T47D (cell line): Measurements from ENCODE around the gene GAS6.
"Not testable (repeated sequence)": the region's sequence is repeated elsewhere in the genome, so short reads cannot be mapped to it uniquely, and the experiment has no call there.

Experiments
- DNase-seq, 2 experiments: peaks; one replicate each; pipeline versions ENCODE4 v3.0.0 to v3.0.0-alpha.2; 2011 to 2012; ENCODE audit warnings: low read depth in 1 of 2, low spot score in 1 of 2
- JUND ChIP-seq: IDR thresholded peaks from 2 replicates; pipeline ENCODE4 v1.6.1; 2012; ENCODE audit warnings: low read depth
- in situ Hi-C: cut with HindIII; loops from 2 replicates; pipeline ENCODE4 v1.10.0; 2016; ENCODE audit warnings: low sequenced_read_pairs, low pct_unique_long_range_greater_than_20kb

The GAS6 gene

GRCh38 chr13:113874579-113875428 lies 10.9 kb upstream of the GAS6 start:
- DNase-seq, result no peak
- in situ Hi-C loops, result no loop called here

DNA sequence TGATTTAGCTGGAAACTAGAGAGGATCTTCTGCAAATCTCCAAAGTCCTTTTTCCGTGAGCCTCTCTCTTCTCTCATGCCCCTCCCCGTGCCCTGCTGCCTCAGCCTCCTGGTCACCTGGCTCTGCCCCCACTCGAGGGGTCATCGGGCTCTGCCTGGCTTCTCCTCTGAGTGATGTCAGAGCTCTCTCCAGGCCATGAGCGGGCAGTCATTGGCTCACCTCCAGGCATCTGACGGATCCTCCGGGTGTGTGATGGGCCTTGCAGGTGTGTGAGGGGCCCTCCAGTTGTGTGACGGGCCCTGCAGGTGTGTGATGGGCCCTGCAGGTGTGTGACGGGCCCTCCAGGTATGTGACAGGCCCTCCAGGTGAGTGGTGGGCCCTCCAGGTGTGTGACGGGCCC lies 10.3 kb upstream of the GAS6 start:
- in situ Hi-C loops, result no loop called here
- TF ChIP-seq JUND, result no peak
- DNase-seq, result no peak

More at GRCh38 chr13:113874579-113875428, 10.9 kb upstream of the GAS6 start:
- no peak for TF ChIP-seq JUND

GRCh38 chr13:113869263-113869662 lies 5.4 kb upstream of the GAS6 start:
- in situ Hi-C loops, result no loop called here
- no peak for TF ChIP-seq JUND
- no peak for DNase-seq

DNA sequence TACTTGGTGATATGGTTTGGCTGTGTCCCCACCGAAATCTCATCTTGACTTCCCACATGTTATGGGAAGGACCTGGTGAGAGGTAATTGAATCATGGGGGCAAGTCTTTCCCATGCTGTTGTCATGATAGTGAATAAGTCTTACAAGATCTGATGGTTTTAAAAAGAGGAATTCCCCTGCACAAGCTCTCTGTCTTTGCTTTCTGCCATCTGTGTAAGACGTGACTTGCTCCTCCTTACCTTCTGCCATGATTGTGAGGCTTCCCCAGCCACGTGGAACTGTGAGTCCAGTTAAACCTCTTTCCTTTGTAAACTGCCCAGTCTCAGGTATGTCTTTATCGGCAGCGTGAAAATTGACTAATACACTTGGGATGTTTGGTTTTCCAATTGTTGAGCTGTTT lies 4.0 kb upstream of the GAS6 start:
- DNase-seq, result peak in 1 of 2 experiments; percentile 78
- in situ Hi-C loops, result not testable (repeated sequence)

DNA sequence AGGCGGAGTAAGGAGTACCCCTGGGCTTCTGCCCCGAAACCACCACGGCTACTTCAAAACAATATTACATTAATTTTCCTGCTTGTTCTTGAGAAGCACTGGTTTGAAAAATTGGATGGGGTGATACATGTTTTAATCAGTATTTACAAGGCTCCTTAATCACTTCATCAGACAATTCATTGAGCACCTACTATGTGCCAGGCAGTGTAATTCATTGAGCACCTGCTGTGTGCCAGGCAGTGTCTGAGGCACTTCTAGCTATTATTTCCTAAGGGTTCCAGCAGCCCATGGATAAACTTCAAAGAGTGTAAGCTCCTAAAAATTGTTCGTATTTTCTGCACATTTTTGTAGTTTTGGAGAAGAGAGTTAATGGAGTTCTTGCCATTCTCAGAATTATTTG lies 1.6 kb upstream of the GAS6 start:
- DNase-seq, result no peak
- in situ Hi-C loops, result no loop called here
- no peak for TF ChIP-seq JUND

GRCh38 chr13:113864273-113864890 lies 506 bp upstream of the GAS6 start:
- no peak for TF ChIP-seq JUND
- no peak for DNase-seq
- in situ Hi-C loops, result no loop called here

DNA sequence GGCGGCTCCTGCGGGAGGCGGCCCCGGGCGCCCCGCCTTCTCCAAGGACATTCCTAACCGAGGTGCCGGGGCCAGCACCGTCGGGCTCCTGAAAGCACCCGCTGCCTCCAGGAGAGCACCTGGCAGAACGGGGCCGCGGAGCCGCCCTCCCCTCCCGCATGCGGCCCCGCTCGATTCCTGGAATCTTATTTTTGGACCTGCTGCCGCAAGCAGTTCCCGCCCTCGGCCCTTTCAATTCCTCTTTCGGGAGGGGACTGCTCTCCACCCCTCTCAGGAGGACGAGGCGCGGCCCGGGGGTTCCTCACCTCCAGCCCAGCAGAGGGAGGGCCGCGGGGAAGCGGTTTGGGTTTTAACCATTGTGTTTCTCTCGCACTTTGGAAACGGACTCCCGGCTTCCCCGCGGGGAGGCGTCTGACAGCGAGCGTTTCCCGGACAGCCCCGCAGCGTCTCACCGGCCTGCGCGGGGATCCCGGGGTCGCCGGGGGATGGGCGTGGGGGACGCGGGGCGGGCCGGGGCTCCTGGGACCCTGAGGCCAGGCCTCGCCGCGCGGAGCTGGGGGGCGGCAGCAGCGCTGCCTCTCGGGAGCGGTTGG lies 849 bp downstream of the GAS6 start:
- peak; percentile 54 to 71 for DNase-seq
- in situ Hi-C loops, result no loop called here
- TF ChIP-seq JUND, result no peak

GRCh38 chr13:113862191-113862930 lies 1.5 kb downstream of the GAS6 start:
- in situ Hi-C loops, result no loop called here
- DNase-seq, result no peak
- no peak for TF ChIP-seq JUND

GRCh38 chr13:113861433-113862030 lies 2.3 kb downstream of the GAS6 start:
- in situ Hi-C loops, result no loop called here
- DNase-seq, result no peak
- no peak for TF ChIP-seq JUND

DNA sequence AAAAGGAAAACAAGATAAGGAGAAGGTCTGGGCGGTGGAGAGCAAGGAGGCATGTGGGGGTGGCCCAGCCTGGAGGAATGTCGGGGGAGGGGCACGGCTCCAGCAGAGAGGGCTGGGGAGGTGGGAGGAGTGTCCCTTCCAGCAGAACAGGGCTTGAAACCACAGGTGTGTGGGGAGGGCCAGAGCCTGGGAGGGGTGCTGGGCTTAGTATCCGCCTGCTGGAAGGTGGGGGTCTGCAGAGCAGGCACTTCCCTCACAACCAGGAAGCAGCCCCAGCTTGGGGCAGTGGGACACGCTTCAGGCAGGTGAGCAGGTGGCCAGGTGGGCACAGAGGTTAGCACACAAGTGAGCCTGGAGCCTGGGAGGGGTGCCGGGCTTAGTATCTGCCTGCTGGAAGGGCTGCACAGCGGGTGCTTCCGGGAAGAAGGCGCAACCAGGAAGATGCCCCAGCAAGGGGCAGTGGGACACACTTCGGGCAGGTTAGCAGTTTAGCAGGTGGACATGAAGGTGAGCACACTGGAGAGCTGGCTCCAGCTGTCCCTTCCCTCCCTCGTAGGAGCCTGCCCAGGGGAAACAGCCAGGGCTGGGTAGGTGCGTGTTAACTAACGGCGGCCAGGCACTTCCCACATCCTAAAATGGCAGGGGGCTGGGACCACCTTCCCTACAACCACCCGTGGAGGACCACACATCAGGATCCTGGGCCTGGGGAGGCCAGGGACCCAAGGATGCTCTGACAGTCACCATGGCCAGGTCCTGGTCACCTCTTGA lies 3.0 kb downstream of the GAS6 start:
- DNase-seq, result peak in 1 of 2 experiments; percentile 42
- no peak for TF ChIP-seq JUND
- in situ Hi-C loops, result no loop called here

DNA sequence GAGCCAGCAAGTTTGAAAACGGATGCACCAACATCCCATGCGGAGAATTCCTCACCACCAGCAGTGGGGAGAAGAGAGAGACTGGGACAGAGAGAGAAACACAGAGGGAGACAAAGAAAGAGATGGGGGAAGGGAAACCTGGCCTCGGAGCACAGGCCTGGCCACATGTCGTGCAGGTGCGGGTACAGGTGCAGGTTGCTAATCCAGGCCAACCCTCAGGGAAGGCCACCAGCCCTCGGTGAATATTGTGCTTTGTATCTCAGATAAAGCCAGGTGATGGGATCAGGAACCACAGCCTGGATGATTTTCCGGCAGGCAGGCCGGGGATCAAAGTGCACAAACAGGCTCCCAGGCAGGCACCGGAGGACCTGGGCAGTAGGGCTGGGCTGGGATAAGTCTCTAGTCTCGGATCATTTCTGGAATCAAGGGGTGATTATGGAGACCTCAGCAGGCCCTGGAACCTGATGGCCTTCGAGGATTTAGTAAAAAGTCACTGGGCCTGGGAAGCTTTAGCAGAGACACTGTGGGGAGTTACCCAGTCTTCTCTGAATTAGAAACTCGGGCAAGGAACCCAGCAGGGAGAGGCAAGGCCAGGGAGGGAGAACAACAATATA lies 3.7 kb downstream of the GAS6 start:
- no peak for DNase-seq
- no peak for TF ChIP-seq JUND
- in situ Hi-C loops, result no loop called here
